CD14-positive monocyte (primary cell): ENCODE data around the gene GRB7. TPM values are rescaled to one million over a fixed set of nuclear protein-coding genes. Genes with fewer than 3 reads are reported as not detected.

Experiments used
- DNase-seq, 3 donors: peaks; one replicate each; pipeline ENCODE4 v3.0.0-alpha.2; 2011 to 2022
- H2AFZ ChIP-seq: 2 replicates; pipeline ENCODE4 v1.6.0; 2012; ENCODE audit warnings: mild to moderate bottlenecking, low read depth, low read length, inconsistent platforms; ENCODE audit not compliant: insufficient read depth, poor library complexity, severe bottlenecking
- H3K27ac ChIP-seq, 2 donors: 1 replicate in 1 of 2; 2 replicates in 1 of 2; pipeline ENCODE4 v1.5.1; 2012 to 2013; ENCODE audit warnings: low read length in 2 of 2, control low read depth in 1 of 2, inconsistent platforms in 1 of 2, low read depth in 1 of 2, mild to moderate bottlenecking in 1 of 2
- H3K27me3 ChIP-seq, 2 donors: one replicate each; pipeline versions ENCODE4 v1.6.0 to v1.6.1; 2011 to 2013; ENCODE audit warnings: low read length in 2 of 2; ENCODE audit not compliant: control insufficient read depth in 2 of 2, insufficient read depth in 2 of 2
- H3K36me3 ChIP-seq, 2 donors: replicated peaks in 1 of 2; 1 replicate in 1 of 2; 2 replicates in 1 of 2; pipeline versions ENCODE4 v1.5.1 to v1.6.1; 2012 to 2013; ENCODE audit warnings: low read length in 2 of 2, control low read depth in 1 of 2, inconsistent platforms in 1 of 2, mild to moderate bottlenecking in 1 of 2; ENCODE audit not compliant: insufficient read depth in 2 of 2, control insufficient read depth in 1 of 2
- H3K4me1 ChIP-seq, 2 donors: 1 replicate in 1 of 2; 2 replicates in 1 of 2; pipeline versions ENCODE4 v1.5.1 to v1.6.1; 2012 to 2013; ENCODE audit warnings: low read length in 2 of 2, control low read depth in 1 of 2, inconsistent platforms in 1 of 2, mild to moderate bottlenecking in 1 of 2, moderate library complexity in 1 of 2; ENCODE audit not compliant: insufficient read depth in 2 of 2, control insufficient read depth in 1 of 2
- H3K4me2 ChIP-seq: replicated peaks from 2 replicates; pipeline ENCODE3; 2012; ENCODE audit warnings: low read length, moderate library complexity, mild to moderate bottlenecking; ENCODE audit not compliant: poor library complexity, severe bottlenecking; ENCODE audit errors: extremely low read depth
- H3K4me3 ChIP-seq, 3 experiments: fragments of 200-600 bp in 1 of 3; sonication (generic) in 1 of 3; replicated peaks in 1 of 3; 1 replicate in 2 of 3; 2 replicates in 1 of 3; pipeline ENCODE4 v1.5.1; 2011 to 2013; ENCODE audit warnings: low read length in 3 of 3, mild to moderate bottlenecking in 3 of 3, control low read depth in 2 of 3, low read depth in 2 of 3, inconsistent platforms in 1 of 3, moderate library complexity in 1 of 3
- H3K79me2 ChIP-seq: 2 replicates; pipeline ENCODE4 v1.6.0; 2012; ENCODE audit warnings: mild to moderate bottlenecking, control low read depth, inconsistent platforms, low read length, moderate library complexity; ENCODE audit not compliant: insufficient read depth
- H3K9ac ChIP-seq: 2 replicates; pipeline ENCODE4 v1.6.0; 2017; ENCODE audit warnings: low read length, mild to moderate bottlenecking; ENCODE audit not compliant: insufficient read depth, poor library complexity, severe bottlenecking
- H3K9me3 ChIP-seq, 2 donors: replicated peaks in 1 of 2; 1 replicate in 1 of 2; 2 replicates in 1 of 2; pipeline versions ENCODE4 v1.5.1 to v1.6.1; 2012 to 2013; ENCODE audit warnings: low read length in 2 of 2, control low read depth in 1 of 2; ENCODE audit not compliant: control insufficient read depth in 1 of 2, insufficient read depth in 1 of 2
- H4K20me1 ChIP-seq: 2 replicates; pipeline ENCODE4 v1.6.0; 2012; ENCODE audit warnings: mild to moderate bottlenecking, low read length, control low read depth, moderate library complexity; ENCODE audit not compliant: insufficient read depth
- H3K27ac Mint-ChIP-seq, 7 donors: one replicate each; pipeline ENCODE4 v1.8.0; 2020; ENCODE audit warnings: mild to moderate bottlenecking in 7 of 7, mixed read lengths in 7 of 7, moderate library complexity in 6 of 7, inconsistent platforms in 2 of 7
- H3K27me3 Mint-ChIP-seq, 3 donors: one replicate each; pipeline ENCODE4 v1.8.0; 2021 to 2022; ENCODE audit warnings: low read depth in 3 of 3, mild to moderate bottlenecking in 3 of 3, mixed read lengths in 3 of 3, moderate library complexity in 3 of 3, inconsistent platforms in 1 of 3
- H3K36me3 Mint-ChIP-seq, 2 donors: one replicate each; pipeline ENCODE4 v1.8.0; 2020; ENCODE audit warnings: mixed read lengths in 2 of 2, inconsistent platforms in 1 of 2, mild to moderate bottlenecking in 1 of 2
- H3K4me1 Mint-ChIP-seq: one replicate; pipeline ENCODE4 v1.8.0; 2020; ENCODE audit warnings: mild to moderate bottlenecking, mixed read lengths
- H3K4me3 Mint-ChIP-seq, 2 donors: one replicate each; pipeline ENCODE4 v1.8.0; 2020; ENCODE audit warnings: mild to moderate bottlenecking in 2 of 2, mixed read lengths in 2 of 2, moderate library complexity in 1 of 2
- H3K9me3 Mint-ChIP-seq, 7 donors: one replicate each; pipeline ENCODE4 v1.8.0; 2020 to 2022; ENCODE audit warnings: mixed read lengths in 7 of 7, mild to moderate bottlenecking in 6 of 7, moderate library complexity in 6 of 7, inconsistent platforms in 2 of 7
- CTCF ChIP-seq: fragments of 200-600 bp; IDR thresholded peaks from one replicate; pipeline ENCODE4 v1.8.0; 2022; ENCODE audit warnings: antibody characterized with exemption, mild to moderate bottlenecking
- WGBS: methylation state at CpG from one replicate; pipeline ENCODE4 v1.1.5; 2013; ENCODE audit warnings: missing lambda C conversion rate; ENCODE audit not compliant: insufficient coverage; 5-methylcytosine and 5-hydroxymethylcytosine counted together
- intact Hi-C, 2 donors: fragments of 100-400 bp; cut with micrococcal nuclease; formaldehyde crosslinking; loops; one replicate each; pipeline versions ENCODE4 v1.15.0 to v1.15.1; 2023
- polyA plus RNA-seq, 3 donors: library from polyadenylated mRNA; depleted of rRNA in 1 of 3; unstranded in 2 of 3; stranded (reverse) in 1 of 3; fragments of 300-500 nt in 2 of 3; fragments of >200 nt in 1 of 3; fragmentation: Illumina TruSeq in 2 of 3; gene quantifications; 1 replicate in 2 of 3; 2 replicates in 1 of 3; pipeline ENCODE4 v1.2.3, GENCODE V29; 2012 to 2021

The GRB7 gene
- polyA plus RNA-seq, 3 donors: not detected

GRCh38 chr17:39736319-39737165 lies 1.2 kb upstream of the GRB7 start:
- Histone ChIP-seq H4K20me1 (no peaks in the 10 kb centered on the region), H3K36me3 (no peaks in the 10 kb centered on the region), H3K4me1 (peaks cover 11 to 19% of the 10 kb centered on the region in 2 donors), H3K9me3 (peaks cover 0 to 9% of the 10 kb centered on the region in 2 donors), H2AFZ (no peak overlapping the region), H3K4me2 (no peak overlapping the region), H3K27me3 (peaks cover 39 to 64% of the 10 kb centered on the region in 2 donors), H3K9ac (no peak overlapping the region), H3K27ac (no peak overlapping the region), H3K79me2 (no peaks in the 10 kb centered on the region), H3K4me3 (no peak overlapping the region)
- DNase-seq: no peak
- Mint-ChIP-seq H3K9me3 (peaks cover 0 to 18% (median 7%) of the 10 kb centered on the region in 7 donors), H3K4me3 (peak overlapping the region in 1 of 2 donors; percentile 63), H3K4me1 (peaks cover 16% of the 10 kb centered on the region), H3K27ac (no peak overlapping the region), H3K36me3 (peaks cover 0 to 5% of the 10 kb centered on the region in 2 donors), H3K27me3 (peaks cover 70 to 80% (median 77%) of the 10 kb centered on the region in 3 donors)
- intact Hi-C loops: no loop called here
- 80% methylated on average over 3 of the region's 10 CpGs for WGBS
- no peak for TF ChIP-seq CTCF

DNA sequence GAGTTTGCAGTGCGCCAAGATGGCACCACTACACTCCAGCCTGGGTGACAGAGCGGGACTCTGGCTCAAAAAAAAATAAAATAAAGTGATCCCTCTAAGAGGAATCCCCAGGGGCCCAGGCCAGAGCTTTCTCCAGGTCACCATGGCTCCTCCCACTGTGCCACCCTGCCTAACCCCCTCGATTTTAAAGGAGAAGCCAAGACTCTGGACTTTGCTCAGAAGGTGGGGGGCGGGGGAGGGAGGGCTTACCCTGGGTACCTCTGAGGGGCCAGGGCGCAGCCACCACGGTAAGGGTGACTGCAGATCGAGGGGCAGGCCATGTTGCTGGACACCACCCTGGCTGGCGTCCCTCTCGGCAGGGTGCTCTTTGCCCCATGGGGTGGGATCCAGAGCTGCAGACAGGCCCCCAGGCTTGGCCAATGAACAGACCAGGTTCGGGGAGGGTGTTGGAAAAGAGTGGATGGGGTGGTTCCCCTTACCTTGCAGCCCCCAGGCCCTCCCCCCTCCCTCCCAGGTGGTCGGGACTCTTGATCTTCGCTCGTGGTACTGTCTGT lies 455 bp upstream of the GRB7 start:
- Histone ChIP-seq H3K27ac (no peak overlapping the region), H4K20me1 (no peaks in the 10 kb centered on the region), H2AFZ (peak overlapping the region; percentile 57), H3K79me2 (no peaks in the 10 kb centered on the region), H3K4me2 (peak overlapping the region; percentile 41), H3K27me3 (peaks cover 39 to 65% of the 10 kb centered on the region in 2 donors), H3K9ac (peak overlapping the region; percentile 19), H3K4me3 (peak overlapping the region in 1 of 3 experiments; percentile 39), H3K36me3 (no peaks in the 10 kb centered on the region), H3K9me3 (peaks cover 0 to 9% of the 10 kb centered on the region in 2 donors), H3K4me1 (peaks cover 11 to 19% of the 10 kb centered on the region in 2 donors)
- 72% methylated on average over 9 of the region's 13 CpGs for WGBS
- Mint-ChIP-seq H3K27ac (no peak overlapping the region), H3K4me1 (peaks cover 16% of the 10 kb centered on the region), H3K36me3 (peaks cover 0 to 5% of the 10 kb centered on the region in 2 donors), H3K4me3 (peak overlapping the region in 1 of 2 donors; percentile 76), H3K9me3 (peaks cover 0 to 18% (median 7%) of the 10 kb centered on the region in 7 donors), H3K27me3 (peaks cover 69 to 86% (median 85%) of the 10 kb centered on the region in 3 donors)
- DNase-seq: no peak
- intact Hi-C loops: no loop called here
- TF ChIP-seq CTCF: no peak
